ENCODE measurements around the gene WIPF2. TPM values are rescaled to one million over a fixed set of nuclear protein-coding genes. Genes with fewer than 3 reads are reported as not detected.
A peak's percentile ranks its signal among the peaks of the same experiment; 100 is the strongest.
"Not testable (repeated sequence)": the region's sequence is repeated elsewhere in the genome, so short reads cannot be mapped to it uniquely, and the experiment has no call there.

WIPF2 gene
- total RNA-seq, 1 donor from 2014 or later: 39.6 TPM

- DNase-seq (ENCODE audit: low spot score): no peak
Observed at GRCh38 chr17:40295488-40296436, 76.7 kb downstream of the WIPF2 start.

GRCh38 chr17:40297511-40297910 is 78.4 kb downstream of the WIPF2 start:
- DNase-seq (ENCODE audit: low spot score): no peak

- no peak for DNase-seq (ENCODE audit: low spot score)
Observed at GRCh38 chr17:40298726-40299125, 79.6 kb downstream of the WIPF2 start.

DNA sequence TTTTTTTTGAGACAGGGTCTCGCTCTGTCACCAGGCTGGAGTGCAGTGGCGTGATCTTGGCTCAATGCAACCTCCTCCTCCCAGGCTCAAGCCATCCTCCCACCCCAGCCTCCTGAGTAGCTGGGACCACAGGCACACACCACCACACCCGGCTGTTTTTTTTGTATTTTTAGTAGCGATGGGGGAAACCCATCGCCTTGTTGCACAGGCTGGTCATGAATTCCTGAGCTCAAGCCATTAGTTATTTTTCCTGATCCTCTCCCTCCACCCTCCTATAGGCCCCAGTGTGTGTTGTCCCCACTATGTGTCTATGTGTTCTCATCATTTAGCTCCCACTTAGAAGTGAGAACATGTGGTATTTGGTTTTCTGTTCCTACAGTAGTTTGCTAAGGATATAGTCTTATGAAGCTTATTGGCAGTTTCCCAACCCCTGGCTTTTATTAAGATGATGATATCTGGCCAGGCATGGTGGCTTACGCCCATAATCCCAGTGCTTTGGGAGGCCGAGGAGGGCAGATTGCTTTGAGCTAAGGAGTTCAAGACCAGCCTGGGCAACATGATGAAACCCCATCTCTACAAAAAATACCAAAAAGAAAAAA is 80.2 kb downstream of the WIPF2 start:
- DNase-seq (ENCODE audit: low spot score): not testable (repeated sequence)

GRCh38 chr17:40301315-40301714 is 82.2 kb downstream of the WIPF2 start:
- DNase-seq (ENCODE audit: low spot score): no peak

DNA sequence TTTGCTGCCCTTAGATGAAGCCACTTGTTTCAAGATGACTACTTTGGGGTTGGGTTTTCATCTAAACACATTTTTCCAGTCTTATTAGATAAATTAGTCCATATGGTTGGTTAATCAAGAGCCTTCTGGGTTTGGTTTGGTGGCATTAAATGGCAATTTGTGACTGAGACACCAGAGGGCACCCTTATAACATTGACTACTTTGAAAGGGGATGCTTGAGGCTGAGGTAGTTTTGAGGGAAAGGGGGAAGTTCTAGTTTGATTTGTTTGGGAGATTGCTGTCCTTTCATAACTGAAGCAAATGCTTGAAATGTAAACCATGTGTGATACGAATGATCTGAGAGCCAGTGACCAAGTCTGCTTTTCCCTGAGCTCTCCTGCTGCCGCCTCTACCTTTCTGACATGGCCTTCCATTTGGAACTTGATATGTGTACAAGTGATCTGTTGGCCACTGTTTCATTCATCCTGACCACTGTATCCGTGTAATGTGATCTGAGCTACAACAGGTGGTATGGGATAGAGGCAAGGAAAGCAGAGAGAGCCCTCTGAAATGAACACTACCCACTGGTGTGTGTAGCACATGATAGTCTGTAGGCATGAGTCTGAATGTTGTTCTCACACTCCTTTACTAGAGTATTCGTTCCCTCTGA is 84.0 kb downstream of the WIPF2 start:
- DNase-seq (ENCODE audit: low spot score): peak; percentile 71

GRCh38 chr17:40303708-40304551 is 84.8 kb downstream of the WIPF2 start:
- peak; percentile 42 for DNase-seq (ENCODE audit: low spot score)

- peak; percentile 39 for DNase-seq (ENCODE audit: low spot score)
Observed at GRCh38 chr17:40304552-40304863, 85.4 kb downstream of the WIPF2 start.

GRCh38 chr17:40304866-40305265 is 85.8 kb downstream of the WIPF2 start:
- not testable (repeated sequence) for DNase-seq (ENCODE audit: low spot score)

DNA sequence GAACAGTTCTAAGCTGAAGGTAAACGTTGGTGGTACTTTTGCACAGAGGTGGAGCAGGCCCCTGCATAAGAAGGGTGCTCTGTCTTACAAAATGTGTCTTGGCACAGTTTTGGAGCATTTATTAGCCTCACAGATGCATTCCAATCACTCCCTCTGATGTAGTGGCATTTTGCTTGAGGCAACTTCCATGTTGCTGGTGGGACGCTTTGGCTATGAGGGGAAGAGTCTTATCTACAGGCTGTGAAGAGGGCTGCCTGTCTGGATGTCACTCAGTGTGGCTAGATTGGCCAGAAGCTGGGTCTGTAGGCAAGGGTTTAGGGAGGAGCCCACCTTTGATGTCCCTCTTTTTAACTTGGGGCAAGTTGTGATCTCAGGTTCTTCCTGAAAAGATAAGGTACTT is 87.3 kb downstream of the WIPF2 start:
- DNase-seq (ENCODE audit: low spot score): peak; percentile 37

DNA sequence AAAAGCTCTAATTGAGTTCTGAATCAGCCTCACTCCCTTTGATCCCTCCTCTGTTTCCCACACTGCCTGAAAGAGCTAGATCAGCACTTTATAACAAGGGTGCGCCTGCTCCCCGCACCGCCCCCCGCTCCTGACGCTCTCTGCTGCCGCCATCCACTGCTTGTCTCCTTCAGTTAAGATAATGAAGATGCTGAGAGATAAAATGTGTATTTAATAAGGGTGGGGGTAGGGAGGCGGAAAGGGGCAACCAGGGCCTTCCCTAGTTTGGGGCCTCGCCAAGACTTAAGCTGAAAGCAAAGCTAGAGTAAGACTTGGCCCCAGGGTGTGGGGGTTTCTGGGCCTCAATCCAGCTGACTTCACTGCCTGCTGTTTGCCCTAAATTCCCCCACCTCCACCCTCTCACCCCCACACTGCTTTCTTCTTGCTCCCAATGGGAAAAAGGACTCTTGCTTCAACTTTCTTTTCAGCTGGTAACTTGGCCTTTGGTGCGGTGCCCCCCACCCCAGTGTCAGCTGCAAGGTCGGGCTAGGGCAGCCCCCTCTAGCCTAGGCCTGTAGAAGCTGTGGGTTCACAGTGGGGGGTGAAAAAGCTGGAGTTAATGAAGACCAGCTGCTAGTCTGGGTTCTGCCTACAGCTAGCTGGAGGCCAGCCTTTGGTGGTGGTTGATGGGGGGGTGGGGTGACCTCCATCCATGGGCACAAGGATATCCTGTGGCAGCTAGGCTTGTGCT is 88.1 kb downstream of the WIPF2 start:
- DNase-seq (ENCODE audit: low spot score): peak; percentile 55

DNA sequence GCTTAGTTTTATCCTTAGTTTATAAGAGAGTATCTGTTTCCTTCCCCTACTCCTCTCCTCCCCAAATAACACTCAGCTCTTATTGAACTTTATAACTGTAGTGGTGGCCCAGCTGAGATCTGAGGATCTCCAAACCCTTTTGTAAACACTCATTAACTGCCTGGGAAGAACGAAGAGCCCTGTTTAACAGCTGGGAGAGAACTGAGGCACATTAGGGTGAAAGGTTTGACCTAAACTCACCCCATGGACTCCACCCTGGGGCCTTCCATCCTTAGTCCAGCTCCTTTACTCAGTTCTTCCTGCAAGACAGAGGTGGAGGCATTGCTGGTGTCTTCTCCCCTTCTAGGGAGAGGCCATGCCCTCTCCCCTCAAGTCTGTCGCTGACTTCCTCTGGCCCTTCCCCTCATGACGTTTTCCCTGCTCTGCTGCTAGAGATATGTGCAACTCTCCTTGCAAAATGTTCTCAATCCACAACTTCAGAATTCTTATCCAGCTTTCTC is 88.7 kb downstream of the WIPF2 start:
- DNase-seq (ENCODE audit: low spot score): peak; percentile 45

GRCh38 chr17:40309031-40309948 is 90.2 kb downstream of the WIPF2 start, which contains the start of gene RARA:
RARA (plus strand) TSS chr17:40309180; CDS start chr17:40331219, 22,039 bp downstream.
- peak; percentile 56 for DNase-seq (ENCODE audit: low spot score)

- peak; percentile 44 for DNase-seq (ENCODE audit: low spot score)
Observed at GRCh38 chr17:40309949-40310510, 90.9 kb downstream of the WIPF2 start.

- peak; percentile 41 for DNase-seq (ENCODE audit: low spot score)
Observed at GRCh38 chr17:40310882-40311391, 91.8 kb downstream of the WIPF2 start.

GRCh38 chr17:40311575-40311974 is 92.5 kb downstream of the WIPF2 start:
- DNase-seq (ENCODE audit: low spot score): peak; percentile 81

GRCh38 chr17:40312131-40312731 is 93.1 kb downstream of the WIPF2 start:
- DNase-seq (ENCODE audit: low spot score): peak; percentile 64

DNA sequence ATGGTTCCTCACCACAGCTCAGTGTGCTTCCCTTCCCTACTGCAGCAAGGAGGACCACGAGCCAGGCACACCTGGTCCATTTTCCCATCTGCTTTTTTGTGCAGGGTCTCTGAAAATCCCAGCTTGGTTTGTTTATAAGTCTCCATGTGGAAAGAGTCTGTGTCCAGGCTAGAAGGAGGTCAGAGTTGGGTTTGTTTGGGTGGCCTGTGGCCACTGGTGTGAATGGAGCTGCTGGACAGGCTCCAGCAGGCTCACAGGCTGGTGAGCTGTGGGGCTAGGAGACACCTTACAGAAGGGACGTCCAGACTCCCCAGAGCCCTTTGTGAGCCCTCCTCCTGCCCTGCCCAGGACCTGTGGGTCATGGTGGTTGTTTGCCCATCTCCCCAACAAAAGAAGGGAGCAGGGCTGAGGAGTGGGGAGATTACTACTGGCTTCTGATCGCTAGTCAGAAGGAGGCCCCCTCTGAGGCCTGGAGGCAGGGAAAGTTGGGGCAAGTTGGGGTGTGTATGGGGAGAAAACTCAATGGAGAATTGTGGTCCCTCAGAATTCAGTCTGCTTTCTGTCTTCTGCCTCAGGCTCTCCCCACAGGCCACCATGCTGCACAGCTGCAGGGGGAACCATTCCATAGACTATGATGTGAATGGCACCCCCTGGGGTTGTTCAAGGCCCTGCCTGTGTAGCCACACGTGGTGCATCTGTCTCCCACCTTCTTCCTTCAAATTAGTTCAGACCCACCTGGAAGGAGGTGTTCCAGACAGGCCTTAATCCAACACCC is 94.0 kb downstream of the WIPF2 start:
- DNase-seq (ENCODE audit: low spot score): peak; percentile 32

Measured in ureter (tissue), 1 donor.